Large intestine (tissue), 3 donors: ENCODE data around the gene MDM2. TPM values are rescaled to one million over a fixed set of nuclear protein-coding genes. Genes with fewer than 3 reads are reported as not detected.
"Not testable (repeated sequence)": the region's sequence is repeated elsewhere in the genome, so short reads cannot be mapped to it uniquely, and the experiment has no call there.

Source experiments
- DNase-seq, 2 donors: peaks; one replicate each; pipeline versions ENCODE4 v3.0.0 to v3.0.0-alpha.2; 2013
- H3K27ac ChIP-seq: one replicate; pipeline ENCODE4 v1.5.1; 2013; ENCODE audit warnings: low read length
- H3K27me3 ChIP-seq: 2 replicates; pipeline ENCODE4 v1.6.1; 2013; ENCODE audit warnings: low read length; ENCODE audit not compliant: control insufficient read depth, insufficient read depth
- H3K36me3 ChIP-seq: 2 replicates; pipeline ENCODE4 v1.6.1; 2013; ENCODE audit warnings: low read length; ENCODE audit not compliant: control insufficient read depth, insufficient read depth
- H3K4me1 ChIP-seq: one replicate; pipeline ENCODE4 v1.6.1; 2013; ENCODE audit warnings: low read length; ENCODE audit not compliant: control insufficient read depth, insufficient read depth
- H3K4me3 ChIP-seq: one replicate; pipeline ENCODE4 v1.5.1; 2013; ENCODE audit warnings: low read length
- H3K9me3 ChIP-seq: one replicate; pipeline ENCODE4 v1.6.1; 2013; ENCODE audit warnings: mild to moderate bottlenecking, low read depth, low read length, moderate library complexity; ENCODE audit not compliant: control insufficient read depth
- WGBS: methylation state at CpG from one replicate; pipeline ENCODE4 v1.1.5; 2013; ENCODE audit warnings: low lambda C conversion rate; ENCODE audit not compliant: insufficient coverage; 5-methylcytosine and 5-hydroxymethylcytosine counted together
- polyA plus RNA-seq: library from polyadenylated mRNA; unstranded; fragments of 120-200 nt; gene quantifications from one replicate; pipeline ENCODE4 v1.2.1, GENCODE V29; 2013

Gene MDM2
- polyA plus RNA-seq, 1 donor, result 34.9 TPM

- no peak for DNase-seq
- H3K27ac ChIP-seq, result no peak overlapping the region
- H3K9me3 ChIP-seq, result no peaks in the 10 kb centered on the region
- H3K36me3 ChIP-seq, result no peaks in the 10 kb centered on the region
- H3K27me3 ChIP-seq, result no peaks in the 10 kb centered on the region
- H3K4me1 ChIP-seq, result peaks cover 2% of the 10 kb centered on the region
- H3K4me3 ChIP-seq, result no peak overlapping the region
- 80% methylated on average over 1 of the region's 2 CpGs for WGBS
Measured at GRCh38 chr12:68851592-68852306, 43.8 kb downstream of the MDM2 start.

GRCh38 chr12:68853396-68854077 is 45.6 kb downstream of the MDM2 start:
- Histone ChIP-seq H3K27me3 (no peaks in the 10 kb centered on the region), H3K36me3 (no peaks in the 10 kb centered on the region)
- 91% methylated on average over 1 of the region's 3 CpGs for WGBS

DNA sequence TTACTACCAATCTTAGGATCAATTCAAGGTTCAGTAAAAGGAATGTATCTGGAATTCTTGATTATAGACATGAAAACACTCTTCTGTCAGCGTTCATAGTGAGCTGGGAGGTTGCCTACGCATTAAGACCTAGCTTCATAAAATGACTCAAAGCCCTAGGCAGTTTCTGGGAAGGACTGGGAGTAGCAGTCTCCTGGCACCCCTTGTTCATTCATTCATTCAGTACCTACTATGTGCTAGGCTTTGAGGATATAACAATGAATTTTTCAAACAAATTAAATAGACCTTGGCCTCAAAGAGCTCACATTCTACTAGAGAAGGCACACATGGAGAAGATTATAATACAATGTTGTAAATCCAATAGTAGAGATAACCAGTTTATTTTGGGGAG is 46.1 kb downstream of the MDM2 start:
- Histone ChIP-seq H3K27ac (no peak overlapping the region), H3K4me1 (peaks cover 2% of the 10 kb centered on the region), H3K4me3 (no peak overlapping the region), H3K36me3 (no peaks in the 10 kb centered on the region), H3K27me3 (no peaks in the 10 kb centered on the region), H3K9me3 (no peaks in the 10 kb centered on the region)
- 90% methylated on average over 2 of the region's 2 CpGs for WGBS
- DNase-seq, result no peak

More at GRCh38 chr12:68853396-68854077, 45.6 kb downstream of the MDM2 start:
- DNase-seq, result no peak
- H3K4me3 ChIP-seq, result no peak overlapping the region
- H3K9me3 ChIP-seq, result no peaks in the 10 kb centered on the region
- H3K4me1 ChIP-seq, result peaks cover 2% of the 10 kb centered on the region
- no peak overlapping the region for H3K27ac ChIP-seq

GRCh38 chr12:68854554-68854953 is 46.6 kb downstream of the MDM2 start:
- no CpG with 5 or more reads among the region's 3 CpGs for WGBS
- Histone ChIP-seq H3K27ac (no peak overlapping the region), H3K9me3 (no peaks in the 10 kb centered on the region), H3K27me3 (no peaks in the 10 kb centered on the region), H3K4me1 (peaks cover 2% of the 10 kb centered on the region), H3K36me3 (no peaks in the 10 kb centered on the region), H3K4me3 (no peak overlapping the region)
- no peak for DNase-seq

DNA sequence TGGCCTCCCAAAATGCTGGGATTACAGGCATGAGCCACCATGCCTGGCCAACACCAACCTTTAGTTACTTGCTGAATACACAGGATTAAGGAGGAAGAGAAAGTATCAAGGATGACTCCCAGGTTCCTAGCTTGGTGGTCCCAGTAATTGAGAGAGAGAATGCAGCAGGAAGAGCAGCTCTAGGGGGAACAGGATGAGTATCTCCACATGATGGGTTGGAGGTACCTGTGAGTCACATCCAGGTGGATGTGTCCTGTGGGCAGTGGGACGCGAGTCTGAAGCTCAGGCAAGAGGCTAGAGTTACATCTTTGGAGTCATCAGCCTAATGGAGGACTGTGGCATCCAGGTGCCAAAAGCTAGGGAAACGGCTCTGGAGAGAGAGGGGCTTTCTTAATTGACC is 47.1 kb downstream of the MDM2 start:
- Histone ChIP-seq H3K36me3 (no peaks in the 10 kb centered on the region), H3K9me3 (no peaks in the 10 kb centered on the region), H3K27me3 (no peaks in the 10 kb centered on the region), H3K27ac (no peak overlapping the region), H3K4me1 (peaks cover 2% of the 10 kb centered on the region), H3K4me3 (no peak overlapping the region)
- no CpG with 5 or more reads among the region's 3 CpGs for WGBS
- no peak for DNase-seq

- no peaks in the 10 kb centered on the region for H3K36me3 ChIP-seq
- H3K27me3 ChIP-seq, result no peaks in the 10 kb centered on the region
- peaks cover 2% of the 10 kb centered on the region for H3K4me1 ChIP-seq
- no peak overlapping the region for H3K27ac ChIP-seq
- WGBS, result 100% methylated on average over 1 of the region's 8 CpGs
- no peak overlapping the region for H3K4me3 ChIP-seq
- no peaks in the 10 kb centered on the region for H3K9me3 ChIP-seq
- DNase-seq, result no peak
Measured at GRCh38 chr12:68855771-68856170, 47.8 kb downstream of the MDM2 start.

DNA sequence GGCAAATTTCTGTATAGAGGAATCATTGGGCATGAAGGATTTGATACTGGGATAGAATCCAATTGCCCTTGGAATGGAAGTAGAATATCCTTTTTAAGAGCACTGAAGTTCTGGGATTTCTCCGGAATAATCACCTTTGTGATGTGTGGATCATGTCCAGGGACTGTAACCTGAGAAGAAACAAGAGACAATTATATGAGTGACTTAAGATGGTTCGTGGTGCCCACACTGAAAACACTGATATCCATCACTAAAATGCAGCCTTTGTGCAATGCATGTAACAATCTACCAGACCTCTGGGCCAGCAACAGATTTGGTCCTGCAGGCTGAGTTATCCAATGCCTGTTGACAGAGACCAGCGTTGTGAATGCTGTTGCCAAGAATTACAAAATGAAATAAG is 48.5 kb downstream of the MDM2 start:
- H3K9me3 ChIP-seq, result no peaks in the 10 kb centered on the region
- no peak overlapping the region for H3K4me3 ChIP-seq
- no peaks in the 10 kb centered on the region for H3K4me1 ChIP-seq
- no peak overlapping the region for H3K27ac ChIP-seq
- no CpG with 5 or more reads among the region's 3 CpGs for WGBS
- no peaks in the 10 kb centered on the region for H3K36me3 ChIP-seq
- DNase-seq, result no peak
- H3K27me3 ChIP-seq, result no peaks in the 10 kb centered on the region

GRCh38 chr12:68861890-68862289 is 53.9 kb downstream of the MDM2 start:
- no peak overlapping the region for H3K27ac ChIP-seq
- DNase-seq, result no peak
- 100% methylated on average over 1 of the region's 3 CpGs for WGBS

DNA sequence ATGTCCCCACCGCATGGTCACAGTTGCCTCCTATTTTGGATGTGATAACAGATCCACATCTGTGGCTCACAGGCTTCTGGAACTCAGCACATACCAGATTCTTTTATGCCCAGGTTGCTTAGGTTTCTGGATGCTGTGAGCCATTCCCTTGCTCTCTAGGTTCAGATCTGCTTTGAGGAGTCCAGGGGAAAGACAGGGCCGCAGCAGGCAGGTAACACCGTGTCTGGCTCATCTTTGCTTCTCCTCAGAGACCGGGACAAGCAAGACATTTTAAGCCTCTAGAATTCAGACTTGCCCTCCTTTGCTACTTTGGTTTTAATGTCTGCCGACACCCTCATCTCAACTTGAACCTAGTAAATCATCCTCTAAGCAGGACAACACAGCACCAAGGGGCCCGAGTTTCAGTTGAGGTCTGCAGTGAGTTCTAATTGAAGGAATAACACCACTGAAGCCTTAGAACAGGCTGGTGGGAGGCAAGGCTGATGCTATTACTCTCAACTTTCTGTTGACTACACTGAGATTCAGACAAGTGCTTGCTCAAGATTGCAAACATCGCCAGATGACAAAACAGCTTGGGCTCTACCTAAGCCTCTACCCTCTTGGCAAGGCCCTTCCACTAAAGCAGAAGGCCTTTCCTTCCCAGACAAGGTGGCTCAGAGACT is 55.3 kb downstream of the MDM2 start:
- Histone ChIP-seq H3K36me3 (no peaks in the 10 kb centered on the region), H3K27ac (no peak overlapping the region), H3K4me1 (no peaks in the 10 kb centered on the region), H3K4me3 (no peak overlapping the region), H3K9me3 (no peaks in the 10 kb centered on the region), H3K27me3 (no peaks in the 10 kb centered on the region)
- no CpG with 5 or more reads among the region's 7 CpGs for WGBS
- DNase-seq, result no peak

More at GRCh38 chr12:68861890-68862289, 53.9 kb downstream of the MDM2 start:
- H3K36me3 ChIP-seq, result no peaks in the 10 kb centered on the region
- H3K4me1 ChIP-seq, result no peaks in the 10 kb centered on the region
- H3K4me3 ChIP-seq, result no peak overlapping the region
- no peaks in the 10 kb centered on the region for H3K9me3 ChIP-seq
- H3K27me3 ChIP-seq, result no peaks in the 10 kb centered on the region

DNA sequence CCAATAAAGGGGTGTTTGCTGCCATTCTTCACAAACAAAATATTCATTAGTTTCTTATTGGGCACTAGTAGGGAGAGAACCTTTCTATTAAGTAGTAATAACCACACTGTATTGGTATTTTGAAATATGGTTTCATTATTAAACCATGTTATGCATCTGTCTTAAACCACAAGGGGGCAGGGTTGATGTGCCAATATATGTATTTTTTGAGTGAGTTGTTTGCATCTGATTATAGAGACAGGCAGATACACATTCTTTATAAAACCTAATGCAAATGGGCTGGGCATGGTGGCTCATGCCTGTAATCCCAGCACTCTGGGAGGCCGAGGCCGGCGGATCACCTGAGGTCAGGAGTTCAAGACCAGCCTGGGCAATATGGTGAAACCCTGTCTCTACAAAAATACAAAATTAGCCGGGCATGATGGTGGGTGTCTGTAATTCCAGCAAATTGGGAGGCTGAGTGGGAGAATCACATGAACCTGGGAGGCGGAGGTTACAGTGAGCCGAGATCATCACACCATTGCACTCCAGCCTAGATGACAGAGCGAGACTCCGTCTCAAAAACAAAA is 56.0 kb downstream of the MDM2 start:
- not testable (repeated sequence) for H3K36me3 ChIP-seq, H3K4me3 ChIP-seq, H3K27ac ChIP-seq, H3K9me3 ChIP-seq, H3K27me3 ChIP-seq, H3K4me1 ChIP-seq
- DNase-seq, result peak; percentile 28 to 34
- 100% methylated on average over 3 of the region's 8 CpGs for WGBS
